Measurements from ENCODE around the gene SLC11A2.

SLC11A2 gene

GRCh38 chr12:50986966-50987737, 39.0 kb downstream of the SLC11A2 start:
- peak; percentile 95 for ATAC-seq
- no peak for TF ChIP-seq CREB5 (CRISPR knock-in tag; IDR thresholded peaks at IDR 0.05; ENCODE audit: low read depth)

GRCh38 chr12:50985322-50985721, 40.9 kb downstream of the SLC11A2 start:
- ATAC-seq = peak; percentile 54
- TF ChIP-seq ESRRG (CRISPR knock-in tag; IDR thresholded peaks at IDR 0.05) = no peak
- TF ChIP-seq ZFP30 (CRISPR knock-in tag; IDR thresholded peaks at IDR 0.05) = no peak
- no peak for TF ChIP-seq TSHZ2 (CRISPR knock-in tag; IDR thresholded peaks at IDR 0.05)

- no peak for ATAC-seq
- no peak for TF ChIP-seq ZC3H10 (CRISPR knock-in tag; IDR thresholded peaks at IDR 0.05)
- TF ChIP-seq TCF4 (CRISPR knock-in tag; IDR thresholded peaks at IDR 0.05; ENCODE audit: borderline replicate concordance) = no peak
- no peak for TF ChIP-seq ZNF8 (CRISPR knock-in tag; IDR thresholded peaks at IDR 0.05)
- TF ChIP-seq ZFP30 (CRISPR knock-in tag; IDR thresholded peaks at IDR 0.05) = no peak
- no peak for TF ChIP-seq GLIS3 (CRISPR knock-in tag; IDR thresholded peaks at IDR 0.05)
- no peak for TF ChIP-seq BACH2 (CRISPR knock-in tag; IDR thresholded peaks at IDR 0.05; ENCODE audit: borderline replicate concordance)
- no peak for TF ChIP-seq RARB (CRISPR knock-in tag; IDR thresholded peaks at IDR 0.05)
- no peak for TF ChIP-seq POU6F1 (CRISPR knock-in tag; IDR thresholded peaks at IDR 0.05; ENCODE audit: borderline replicate concordance, low read depth)
- TF ChIP-seq CREB5 (CRISPR knock-in tag; IDR thresholded peaks at IDR 0.05; ENCODE audit: low read depth) = no peak
- TF ChIP-seq ESRRG (CRISPR knock-in tag; IDR thresholded peaks at IDR 0.05) = no peak
- no peak for TF ChIP-seq ZNF565 (CRISPR knock-in tag; conservative IDR thresholded peaks at IDR 0.05; ENCODE audit: low read depth)
- no peak for TF ChIP-seq ZNF70 (CRISPR knock-in tag; IDR thresholded peaks at IDR 0.05)
- no peak for TF ChIP-seq ZFP3 (CRISPR knock-in tag; IDR thresholded peaks at IDR 0.05)
- no peak for TF ChIP-seq ARNTL (CRISPR knock-in tag; IDR thresholded peaks at IDR 0.05; ENCODE audit: borderline replicate concordance, low read depth)
- no peak for TF ChIP-seq ISL1 (CRISPR knock-in tag; IDR thresholded peaks at IDR 0.05)
- no peak for TF ChIP-seq SNAI2 (CRISPR knock-in tag; IDR thresholded peaks at IDR 0.05)
- TF ChIP-seq TOX (CRISPR knock-in tag; IDR thresholded peaks at IDR 0.05; ENCODE audit: borderline replicate concordance) = no peak
These were observed 41.4 kb downstream of the SLC11A2 start for GRCh38 chr12:50984586-50985298.

- ATAC-seq = no peak
- TF ChIP-seq ZC3H10 (CRISPR knock-in tag; IDR thresholded peaks at IDR 0.05) = no peak
- no peak for TF ChIP-seq RARB (CRISPR knock-in tag; IDR thresholded peaks at IDR 0.05)
- no peak for TF ChIP-seq SNAI2 (CRISPR knock-in tag; IDR thresholded peaks at IDR 0.05)
- TF ChIP-seq CSRNP3 (CRISPR knock-in tag; IDR thresholded peaks at IDR 0.05) = no peak
- no peak for TF ChIP-seq CSDC2 (CRISPR knock-in tag; IDR thresholded peaks at IDR 0.05)
- TF ChIP-seq TOX (CRISPR knock-in tag; IDR thresholded peaks at IDR 0.05; ENCODE audit: borderline replicate concordance) = no peak
- TF ChIP-seq CREB5 (CRISPR knock-in tag; IDR thresholded peaks at IDR 0.05; ENCODE audit: low read depth) = no peak
These were observed 44.6 kb downstream of the SLC11A2 start for GRCh38 chr12:50981319-50982239.
